GM12874 (cell line): ENCODE data around the gene TBCCD1.

ENCODE experiments used
- TF ChIP-seq, protein P1 (sequence below): IDR thresholded peaks from 2 replicates; pipeline ENCODE4 v1.5.1; 2011; ENCODE audit warnings: low read depth, mild to moderate bottlenecking, control low read depth, low read length, moderate library complexity; ENCODE audit not compliant: insufficient read depth

TBCCD1 gene

DNA sequence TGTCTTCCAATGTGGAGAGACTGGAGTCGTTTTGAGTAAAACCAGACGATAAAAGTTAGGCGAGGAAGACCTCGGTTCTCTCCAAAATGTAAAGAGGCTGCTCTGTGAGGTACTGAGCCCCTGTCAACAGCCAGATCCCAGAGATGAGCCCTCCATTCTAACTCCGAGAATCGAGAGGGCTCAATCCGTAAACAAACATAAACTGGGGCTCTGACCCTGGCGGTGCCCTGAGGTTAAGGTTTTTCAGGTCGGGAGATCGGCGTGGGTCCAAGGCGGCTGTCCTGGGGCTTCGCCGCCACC, 417 bp downstream of the TBCCD1 start:
- TF ChIP-seq, protein P1, sequence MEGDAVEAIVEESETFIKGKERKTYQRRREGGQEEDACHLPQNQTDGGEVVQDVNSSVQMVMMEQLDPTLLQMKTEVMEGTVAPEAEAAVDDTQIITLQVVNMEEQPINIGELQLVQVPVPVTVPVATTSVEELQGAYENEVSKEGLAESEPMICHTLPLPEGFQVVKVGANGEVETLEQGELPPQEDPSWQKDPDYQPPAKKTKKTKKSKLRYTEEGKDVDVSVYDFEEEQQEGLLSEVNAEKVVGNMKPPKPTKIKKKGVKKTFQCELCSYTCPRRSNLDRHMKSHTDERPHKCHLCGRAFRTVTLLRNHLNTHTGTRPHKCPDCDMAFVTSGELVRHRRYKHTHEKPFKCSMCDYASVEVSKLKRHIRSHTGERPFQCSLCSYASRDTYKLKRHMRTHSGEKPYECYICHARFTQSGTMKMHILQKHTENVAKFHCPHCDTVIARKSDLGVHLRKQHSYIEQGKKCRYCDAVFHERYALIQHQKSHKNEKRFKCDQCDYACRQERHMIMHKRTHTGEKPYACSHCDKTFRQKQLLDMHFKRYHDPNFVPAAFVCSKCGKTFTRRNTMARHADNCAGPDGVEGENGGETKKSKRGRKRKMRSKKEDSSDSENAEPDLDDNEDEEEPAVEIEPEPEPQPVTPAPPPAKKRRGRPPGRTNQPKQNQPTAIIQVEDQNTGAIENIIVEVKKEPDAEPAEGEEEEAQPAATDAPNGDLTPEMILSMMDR, result no peak

DNA sequence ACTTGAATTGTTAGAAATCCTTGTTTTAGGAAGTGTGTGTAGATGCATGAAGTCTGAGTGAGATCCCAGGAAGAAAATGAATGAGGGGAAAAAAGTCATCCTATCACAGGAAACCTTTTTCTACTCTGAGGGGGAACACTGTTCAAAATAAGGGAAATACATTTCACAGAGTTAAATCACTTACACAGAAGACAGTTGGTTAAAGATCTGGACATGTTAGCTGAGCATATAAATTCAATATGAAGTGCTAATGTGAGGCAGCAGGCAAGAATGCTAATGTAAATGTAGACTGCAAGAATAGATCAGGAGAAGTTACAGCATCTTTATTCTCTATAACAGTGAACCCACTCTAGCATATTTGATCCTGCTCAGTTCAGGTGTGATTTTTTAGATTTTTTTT, 2.6 kb downstream of the TBCCD1 start:
- TF ChIP-seq, protein P1, result no peak

DNA sequence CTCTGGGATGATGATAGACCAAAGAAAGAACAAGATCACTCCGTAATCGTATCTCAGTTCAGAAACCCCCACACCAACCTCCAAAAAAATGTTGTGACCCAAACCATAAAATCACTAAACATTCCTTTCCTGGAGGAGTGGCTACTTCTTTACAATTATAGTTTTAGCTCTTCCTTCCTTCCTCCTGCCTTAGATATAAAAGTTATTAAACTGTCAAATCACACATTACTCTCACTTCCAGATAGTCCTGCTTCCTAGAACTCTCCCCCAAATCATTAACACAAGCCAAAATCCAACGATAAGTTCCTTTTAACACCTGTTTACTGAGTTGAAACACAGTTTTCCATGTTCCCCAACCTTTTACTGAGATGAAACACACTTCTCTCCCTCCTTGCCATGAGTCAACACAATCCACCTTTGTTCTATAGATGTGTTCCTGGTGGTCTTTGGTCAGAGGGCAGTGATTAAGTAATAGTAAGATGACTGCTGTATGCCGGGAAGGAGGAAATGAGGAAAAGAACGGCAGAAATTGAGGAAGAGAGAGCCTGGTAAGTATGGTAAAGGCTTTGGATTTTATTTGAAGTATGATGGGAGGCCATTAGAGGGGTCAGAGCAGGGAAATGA, 14.6 kb downstream of the TBCCD1 start:
- TF ChIP-seq, protein P1, result no peak

DNA sequence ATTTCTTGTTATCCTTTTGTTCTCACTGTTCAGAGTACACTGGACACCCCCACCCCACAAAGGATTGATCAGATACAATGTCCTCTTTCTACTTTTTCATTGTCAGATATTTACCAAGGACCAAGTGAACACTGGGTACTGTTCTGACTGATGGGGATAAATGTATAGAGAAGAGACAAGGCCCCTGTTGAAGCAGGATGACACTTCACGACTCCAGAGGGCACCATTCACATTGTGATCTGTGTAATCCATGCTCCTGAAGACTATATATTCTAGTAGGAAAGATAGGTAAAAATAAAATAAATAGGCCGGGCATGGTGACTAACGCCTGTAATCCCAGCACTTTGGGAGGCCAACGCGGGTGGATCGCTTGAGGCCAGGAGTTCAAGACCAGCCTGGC, 15.8 kb downstream of the TBCCD1 start:
- TF ChIP-seq, protein P1, result no peak

DNA sequence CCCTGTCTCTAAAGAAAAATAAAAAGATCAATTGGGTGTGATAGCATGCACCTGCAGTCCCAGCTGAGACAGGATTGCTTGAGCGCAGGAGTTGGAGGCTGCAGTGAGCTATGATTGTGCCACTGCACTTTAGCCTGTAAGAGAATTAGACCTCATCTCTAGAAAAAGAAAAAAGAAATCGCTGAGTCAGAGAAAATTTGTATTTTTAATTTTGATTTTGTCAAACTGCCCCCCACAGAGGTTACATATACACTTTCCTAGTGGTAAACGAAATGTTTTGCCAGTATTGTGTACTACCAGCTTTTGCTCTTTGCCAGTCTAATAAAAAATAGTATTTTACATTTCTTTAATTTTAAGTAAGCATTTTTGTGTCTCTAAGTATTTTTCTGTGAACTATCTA, 17.6 kb downstream of the TBCCD1 start:
- TF ChIP-seq, protein P1, result no peak

DNA sequence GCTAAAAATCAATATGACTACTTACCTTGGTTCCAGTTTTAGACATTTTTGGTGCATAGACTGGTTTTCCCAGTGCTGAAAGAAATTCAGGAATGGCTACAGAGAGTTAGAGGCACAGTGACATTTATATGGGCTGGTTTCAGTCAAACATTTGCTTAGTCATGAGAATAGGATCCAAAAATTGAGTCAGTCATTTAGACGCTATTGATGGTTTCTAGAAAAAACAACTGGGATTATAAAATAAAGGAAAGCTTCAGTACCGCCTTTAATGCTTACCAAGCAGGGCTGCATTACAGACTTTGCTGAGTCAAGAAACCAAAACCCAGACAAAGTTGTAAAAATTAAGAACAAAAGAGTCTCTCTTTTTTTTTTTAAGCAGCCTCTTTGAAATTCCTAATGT, 22.9 kb downstream of the TBCCD1 start, which contains the start of gene CRYGS:
Gene CRYGS, minus strand, starts transcription at position 100 of the 400 bp plus-strand sequence. Its CDS starts 54 bp downstream, at position 46.
- TF ChIP-seq, protein P1, result no peak

DNA sequence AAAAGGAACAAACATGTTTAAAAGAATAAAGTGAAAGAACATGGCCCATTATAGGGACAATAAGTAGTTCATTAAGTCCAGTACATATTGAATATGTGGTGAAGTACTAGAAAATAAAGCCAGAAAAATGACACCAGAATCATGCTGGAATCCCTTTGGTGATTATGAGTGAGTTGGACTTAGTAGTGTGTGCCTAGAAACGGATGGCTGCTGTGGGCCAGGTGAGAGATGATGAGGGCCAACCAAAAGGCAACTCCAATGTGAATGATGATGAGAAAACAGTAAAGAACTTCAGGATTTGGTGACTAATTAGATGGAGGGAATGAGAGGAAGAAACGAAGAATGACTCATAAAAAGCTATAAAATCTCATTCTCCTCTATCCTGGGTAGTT, 26.3 kb downstream of the TBCCD1 start:
- TF ChIP-seq, protein P1, result no peak
